NCI-H2227 treated with DMSO at 0.1 percent for 48 hours (cell line): ENCODE results near the gene RPP25.
A peak's percentile ranks its signal among the peaks of the same experiment; 100 is the strongest.
"Not testable (repeated sequence)": the region's sequence is repeated elsewhere in the genome, so short reads cannot be mapped to it uniquely, and the experiment has no call there.

Experiments used
- DNase-seq: peaks from one replicate; lab custom pipeline; 2025; lab: John Stamatoyannopoulos, UW

RPP25 gene

GRCh38 chr15:74917676-74918075 is 38.9 kb downstream of the RPP25 start:
- DNase-seq, result no peak

GRCh38 chr15:74913799-74914198 is 42.8 kb downstream of the RPP25 start:
- DNase-seq, result not testable (repeated sequence)

DNA sequence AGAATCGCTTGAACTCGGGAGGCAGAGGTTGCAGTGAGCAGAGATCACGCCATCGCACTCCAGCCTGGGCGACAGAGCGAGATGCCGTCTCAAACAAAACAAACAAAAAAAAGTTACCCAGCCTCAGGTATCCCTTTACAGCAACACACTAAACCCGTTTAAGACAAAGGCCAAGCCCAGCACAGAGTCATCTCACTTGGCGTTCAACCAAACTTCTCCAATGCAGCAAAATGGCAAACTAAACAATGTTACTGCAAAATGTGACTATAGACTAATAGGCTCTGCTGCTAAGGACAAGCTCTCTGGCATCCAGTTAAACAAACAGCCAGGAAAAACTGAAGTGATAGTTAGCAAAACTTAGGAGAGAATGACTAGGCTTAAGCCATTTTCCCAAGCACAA is 43.5 kb downstream of the RPP25 start:
- no peak for DNase-seq

DNA sequence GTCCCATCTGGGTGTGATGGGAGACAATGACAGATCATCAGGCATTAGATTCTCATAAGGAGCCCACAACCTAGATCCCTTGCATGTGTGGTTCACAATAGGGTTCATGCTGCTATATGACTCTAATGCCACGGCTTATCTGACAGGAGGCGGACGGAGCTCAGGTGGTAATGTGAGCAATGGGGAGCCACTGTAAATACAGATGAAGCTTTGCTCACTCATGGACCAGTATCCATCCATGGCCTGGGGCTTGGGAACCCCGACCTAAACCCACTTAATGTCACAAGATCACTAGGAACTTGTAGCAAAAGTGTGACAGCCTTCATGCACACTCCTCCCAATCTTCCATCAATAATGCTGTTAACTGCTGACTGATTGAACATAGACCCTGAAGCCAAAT is 47.9 kb downstream of the RPP25 start:
- DNase-seq, result no peak

- no peak for DNase-seq
Measured at GRCh38 chr15:74907163-74907870, 49.3 kb downstream of the RPP25 start.

DNA sequence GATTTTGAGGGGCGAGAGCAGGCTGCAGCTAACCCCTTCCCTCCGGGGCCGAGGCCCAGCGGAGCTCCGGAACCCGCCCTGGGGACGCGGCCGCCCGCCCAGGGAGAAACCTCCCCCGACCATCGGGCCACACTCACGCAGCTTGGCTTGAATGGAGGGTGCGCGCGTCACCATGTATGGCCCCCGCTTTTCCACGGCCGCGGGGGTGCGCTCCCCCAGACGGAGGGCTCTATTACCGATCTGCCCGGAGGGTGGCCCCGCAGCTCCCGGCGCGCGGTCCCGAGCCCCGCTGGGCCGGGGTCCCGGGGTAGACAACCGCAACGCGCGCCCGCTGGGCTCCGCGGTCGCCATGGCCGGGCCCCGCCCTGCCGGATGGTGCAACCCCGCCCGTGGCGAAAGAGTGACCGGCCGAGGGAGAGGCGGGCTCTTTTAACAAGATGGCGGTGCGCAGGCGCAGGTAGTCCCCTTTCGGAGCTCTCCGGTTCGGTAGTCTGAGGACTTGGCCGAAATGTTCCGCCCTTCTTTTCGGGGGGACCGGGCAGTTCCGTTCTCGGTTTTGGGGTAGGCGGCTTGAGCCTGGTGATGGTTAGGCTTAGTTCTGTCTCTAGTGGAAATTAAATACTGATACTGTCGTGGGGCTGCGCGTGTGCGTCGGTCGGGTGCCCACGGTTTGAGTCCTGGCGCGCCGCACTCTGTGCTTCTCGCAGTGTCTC is 50.0 kb downstream of the RPP25 start, which contains the start of gene FAM219B:
Gene FAM219B, minus strand, starts transcription at position 402 of the 713 bp plus-strand sequence. Its CDS starts 51 bp downstream, at position 351.
- DNase-seq, result peak; percentile 72

- peak; percentile 14 for DNase-seq
Measured at GRCh38 chr15:74906067-74906449, 50.5 kb downstream of the RPP25 start.
